Measurements from ENCODE around the gene PCDHGA1.
"Not testable (repeated sequence)": the region's sequence is repeated elsewhere in the genome, so short reads cannot be mapped to it uniquely, and the experiment has no call there.

Gene PCDHGA1

DNA sequence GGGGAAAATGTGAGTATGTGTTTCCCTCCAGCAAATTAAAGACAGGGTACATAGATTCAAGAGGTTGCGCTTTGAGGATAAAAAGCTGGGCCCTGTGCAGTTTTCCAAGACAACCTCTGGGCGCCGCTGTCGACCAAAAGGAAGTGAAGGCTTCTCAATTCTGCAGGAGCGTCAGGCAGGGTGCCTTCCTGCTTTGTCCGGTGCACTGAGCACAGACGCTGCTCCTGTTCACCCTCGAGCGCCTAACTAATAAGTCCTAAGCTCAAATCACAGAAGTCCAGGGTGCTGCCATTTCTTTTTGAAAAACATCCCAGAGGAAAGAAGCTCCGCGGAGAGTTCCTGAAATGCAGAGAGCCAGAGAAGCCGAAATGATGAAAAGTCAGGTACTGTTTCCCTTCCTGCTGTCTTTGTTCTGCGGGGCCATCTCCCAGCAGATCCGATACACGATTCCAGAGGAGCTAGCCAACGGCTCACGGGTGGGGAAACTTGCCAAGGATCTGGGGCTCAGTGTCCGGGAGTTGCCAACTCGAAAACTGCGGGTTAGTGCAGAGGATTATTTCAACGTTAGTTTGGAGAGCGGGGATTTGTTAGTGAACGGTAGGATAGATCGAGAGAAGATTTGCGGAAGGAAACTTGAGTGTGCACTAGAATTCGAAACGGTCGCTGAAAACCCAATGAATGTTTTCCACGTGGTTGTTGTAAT lies 19.8 kb downstream of the PCDHGA1 start, which contains the start of gene PCDHGB1:
PCDHGB1 (plus strand) TSS at position 183 of the 703 bp plus-strand sequence; CDS start at position 345, 162 bp downstream.
- DNase-seq: no peak

DNA sequence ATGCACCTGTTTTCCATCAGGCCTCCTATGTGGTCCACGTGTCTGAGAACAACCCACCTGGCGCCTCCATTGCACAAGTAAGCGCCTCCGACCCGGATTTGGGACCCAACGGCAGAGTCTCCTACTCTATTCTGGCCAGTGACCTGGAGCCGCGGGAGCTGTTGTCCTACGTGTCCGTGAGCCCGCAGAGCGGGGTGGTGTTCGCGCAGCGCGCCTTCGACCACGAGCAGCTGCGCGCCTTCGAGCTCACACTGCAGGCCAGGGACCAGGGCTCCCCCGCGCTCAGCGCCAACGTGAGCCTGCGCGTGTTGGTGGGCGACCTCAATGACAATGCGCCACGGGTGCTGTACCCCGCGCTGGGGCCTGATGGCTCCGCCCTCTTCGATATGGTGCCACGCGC lies 21.3 kb downstream of the PCDHGA1 start:
- DNase-seq: no peak

DNA sequence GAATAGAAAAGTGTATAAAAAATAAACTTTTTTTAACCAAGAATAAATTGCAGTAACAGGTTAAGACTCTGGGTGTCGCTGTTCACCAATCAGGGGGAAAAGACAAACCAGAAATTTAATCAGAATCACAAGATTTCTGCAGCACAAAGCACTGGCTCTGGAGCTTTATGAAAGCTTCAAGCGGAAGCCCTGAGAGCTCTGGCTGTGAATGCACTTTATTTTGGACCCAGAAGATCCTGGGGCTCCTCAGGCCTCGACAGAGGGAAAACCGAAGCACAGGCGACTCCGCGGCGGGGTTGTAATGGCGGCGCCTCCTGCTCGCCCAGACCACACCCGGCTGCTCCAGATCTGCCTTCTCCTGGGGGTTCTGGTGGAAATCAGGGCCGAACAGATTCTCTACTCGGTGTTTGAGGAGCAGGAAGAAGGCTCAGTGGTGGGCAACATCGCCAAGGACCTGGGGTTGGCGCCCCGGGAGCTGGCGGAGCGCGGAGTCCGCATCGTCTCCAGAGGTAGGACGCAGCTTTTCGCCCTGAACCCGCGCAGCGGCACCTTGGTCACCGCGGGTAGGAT lies 24.7 kb downstream of the PCDHGA1 start, which contains the start of gene PCDHGA4:
PCDHGA4 (plus strand) TSS at position 122 of the 570 bp plus-strand sequence; CDS start at position 209, 87 bp downstream.
- no peak for DNase-seq

DNA sequence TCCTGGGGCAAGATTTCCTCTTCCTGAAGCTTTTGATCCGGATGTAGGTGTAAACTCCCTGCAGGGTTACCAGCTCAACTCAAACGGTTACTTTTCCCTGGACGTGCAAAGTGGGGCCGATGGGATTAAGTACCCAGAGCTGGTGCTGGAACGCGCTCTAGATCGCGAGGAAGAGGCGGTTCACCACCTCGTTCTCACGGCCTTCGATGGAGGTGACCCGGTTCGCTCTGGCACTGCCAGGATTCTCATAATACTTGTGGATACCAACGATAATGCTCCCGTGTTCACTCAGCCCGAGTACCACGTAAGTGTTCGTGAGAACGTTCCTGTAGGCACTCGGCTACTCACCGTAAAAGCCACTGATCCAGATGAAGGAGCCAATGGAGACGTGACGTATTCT lies 25.3 kb downstream of the PCDHGA1 start:
- DNase-seq: no peak

DNA sequence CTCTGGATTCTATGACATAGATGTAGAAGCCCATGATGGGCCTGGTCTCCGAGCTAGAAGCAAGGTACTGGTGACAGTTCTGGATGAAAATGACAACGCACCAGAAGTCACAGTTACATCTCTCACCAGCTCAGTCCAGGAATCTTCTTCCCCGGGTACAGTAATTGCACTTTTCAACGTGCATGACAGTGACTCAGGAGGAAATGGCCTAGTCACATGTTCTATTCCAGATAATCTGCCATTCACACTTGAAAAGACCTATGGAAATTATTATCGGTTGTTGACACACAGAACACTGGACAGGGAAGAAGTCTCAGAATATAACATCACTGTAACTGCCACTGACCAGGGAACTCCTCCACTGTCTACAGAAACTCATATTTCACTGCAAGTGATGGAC lies 25.8 kb downstream of the PCDHGA1 start:
- no peak for DNase-seq

DNA sequence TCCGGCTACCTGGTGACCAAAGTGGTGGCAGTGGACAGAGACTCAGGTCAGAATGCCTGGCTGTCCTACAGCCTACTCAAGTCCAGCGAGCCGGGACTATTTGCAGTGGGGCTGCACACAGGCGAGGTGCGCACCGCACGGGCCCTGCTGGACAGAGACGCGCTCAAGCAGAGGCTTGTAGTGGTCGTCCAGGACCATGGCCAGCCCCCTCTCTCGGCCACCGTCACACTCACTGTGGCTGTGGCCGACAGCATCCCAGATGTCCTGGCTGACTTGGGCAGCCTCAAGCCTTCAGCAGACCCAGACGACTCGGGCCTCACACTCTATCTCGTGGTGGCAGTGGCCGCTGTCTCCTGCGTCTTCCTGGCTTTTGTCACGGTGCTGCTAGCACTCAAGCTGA lies 26.6 kb downstream of the PCDHGA1 start:
- DNase-seq: no peak

DNA sequence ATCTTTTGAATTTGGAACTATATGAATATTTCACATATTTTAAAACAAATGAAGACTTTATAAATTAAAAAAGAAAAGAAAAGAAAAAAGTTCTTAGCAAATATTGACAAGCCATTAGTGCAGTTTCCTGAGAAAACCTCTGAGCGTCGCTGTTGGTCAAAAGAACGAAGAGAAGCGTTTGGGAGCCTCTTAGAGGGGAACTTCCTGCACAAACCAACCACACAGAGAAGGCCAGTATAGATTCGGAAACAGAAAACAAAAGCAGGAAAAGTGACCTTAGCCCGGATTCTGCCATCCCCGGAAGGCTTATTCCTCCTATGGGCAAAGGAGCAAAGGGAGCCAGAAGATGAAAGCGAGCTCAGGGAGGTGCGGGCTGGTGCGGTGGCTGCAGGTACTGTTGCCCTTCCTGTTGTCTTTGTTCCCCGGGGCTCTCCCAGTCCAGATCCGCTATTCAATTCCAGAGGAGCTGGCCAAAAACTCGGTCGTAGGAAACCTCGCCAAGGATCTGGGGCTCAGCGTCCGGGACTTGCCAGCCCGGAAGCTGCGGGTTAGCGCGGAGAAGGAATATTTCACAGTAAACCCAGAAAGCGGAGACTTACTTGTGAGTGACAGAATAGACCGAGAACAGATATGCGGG lies 29.6 kb downstream of the PCDHGA1 start, which contains the start of gene PCDHGB2:
PCDHGB2 (plus strand) TSS at position 205 of the 637 bp plus-strand sequence; CDS start at position 347, 142 bp downstream.
- DNase-seq: no peak

DNA sequence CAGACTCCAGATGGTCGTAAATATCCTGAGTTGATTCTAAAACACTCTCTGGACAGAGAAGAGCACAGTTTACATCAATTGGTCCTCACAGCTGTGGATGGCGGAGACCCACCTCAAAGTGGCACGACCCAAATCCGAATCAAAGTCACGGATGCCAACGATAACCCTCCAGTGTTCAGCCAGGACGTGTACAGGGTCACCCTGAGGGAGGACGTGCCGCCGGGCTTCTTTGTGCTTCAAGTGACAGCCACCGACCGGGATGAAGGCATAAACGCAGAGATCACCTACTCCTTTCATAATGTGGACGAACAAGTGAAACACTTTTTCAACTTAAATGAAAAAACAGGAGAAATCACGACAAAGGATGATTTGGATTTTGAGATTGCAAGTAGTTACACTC lies 30.4 kb downstream of the PCDHGA1 start:
- DNase-seq: no peak

DNA sequence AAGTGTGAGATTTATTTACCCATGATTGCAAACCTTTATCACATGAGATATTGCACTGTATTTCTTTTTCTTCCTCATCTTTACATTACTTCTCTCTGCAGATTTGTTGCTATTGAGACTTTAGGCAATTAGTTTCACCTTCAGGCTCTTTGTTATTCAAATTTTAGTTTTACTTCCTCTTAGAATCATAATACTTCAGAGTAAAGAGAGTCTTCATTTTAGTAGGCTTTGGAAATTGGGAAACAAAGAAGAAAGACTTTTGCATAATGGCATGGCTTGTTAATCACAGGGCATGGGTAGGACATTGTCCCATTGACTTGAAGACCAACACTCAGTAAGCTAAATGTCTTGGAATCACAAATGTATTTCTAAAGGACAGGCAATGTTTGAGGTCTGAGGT lies 32.4 kb downstream of the PCDHGA1 start:
- no peak for DNase-seq

DNA sequence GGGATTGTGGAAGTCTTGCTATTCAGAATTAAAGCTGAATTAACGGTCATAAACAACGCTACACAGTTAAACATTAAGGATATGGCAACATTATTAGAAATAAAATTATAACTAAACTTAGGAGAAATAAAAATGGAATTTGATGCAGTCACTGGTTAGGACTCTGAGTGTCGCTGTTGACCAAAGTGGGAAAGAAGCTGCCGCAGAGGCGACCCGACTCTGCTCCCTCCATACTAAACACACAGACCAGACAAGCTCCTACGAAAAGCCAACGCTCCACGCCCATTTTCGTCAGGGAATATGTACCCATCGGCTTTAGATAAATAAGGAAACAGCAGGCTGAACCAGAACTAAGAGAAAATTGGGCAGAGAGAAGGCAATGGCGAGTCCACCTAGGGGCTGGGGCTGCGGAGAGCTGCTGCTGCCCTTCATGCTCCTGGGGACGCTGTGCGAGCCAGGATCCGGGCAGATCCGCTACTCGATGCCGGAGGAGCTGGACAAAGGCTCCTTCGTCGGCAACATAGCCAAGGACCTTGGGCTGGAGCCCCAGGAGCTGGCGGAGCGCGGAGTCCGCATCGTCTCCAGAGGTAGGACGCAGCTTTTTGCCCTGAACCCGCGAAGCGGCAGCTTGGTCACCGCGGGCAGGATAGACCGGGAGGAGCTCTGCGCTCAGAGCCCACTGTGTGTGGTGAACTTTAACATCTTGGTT lies 33.8 kb downstream of the PCDHGA1 start, which contains the start of gene PCDHGA5:
PCDHGA5 (plus strand) TSS at position 211 of the 709 bp plus-strand sequence; CDS start at position 380, 169 bp downstream.
- DNase-seq: no peak

DNA sequence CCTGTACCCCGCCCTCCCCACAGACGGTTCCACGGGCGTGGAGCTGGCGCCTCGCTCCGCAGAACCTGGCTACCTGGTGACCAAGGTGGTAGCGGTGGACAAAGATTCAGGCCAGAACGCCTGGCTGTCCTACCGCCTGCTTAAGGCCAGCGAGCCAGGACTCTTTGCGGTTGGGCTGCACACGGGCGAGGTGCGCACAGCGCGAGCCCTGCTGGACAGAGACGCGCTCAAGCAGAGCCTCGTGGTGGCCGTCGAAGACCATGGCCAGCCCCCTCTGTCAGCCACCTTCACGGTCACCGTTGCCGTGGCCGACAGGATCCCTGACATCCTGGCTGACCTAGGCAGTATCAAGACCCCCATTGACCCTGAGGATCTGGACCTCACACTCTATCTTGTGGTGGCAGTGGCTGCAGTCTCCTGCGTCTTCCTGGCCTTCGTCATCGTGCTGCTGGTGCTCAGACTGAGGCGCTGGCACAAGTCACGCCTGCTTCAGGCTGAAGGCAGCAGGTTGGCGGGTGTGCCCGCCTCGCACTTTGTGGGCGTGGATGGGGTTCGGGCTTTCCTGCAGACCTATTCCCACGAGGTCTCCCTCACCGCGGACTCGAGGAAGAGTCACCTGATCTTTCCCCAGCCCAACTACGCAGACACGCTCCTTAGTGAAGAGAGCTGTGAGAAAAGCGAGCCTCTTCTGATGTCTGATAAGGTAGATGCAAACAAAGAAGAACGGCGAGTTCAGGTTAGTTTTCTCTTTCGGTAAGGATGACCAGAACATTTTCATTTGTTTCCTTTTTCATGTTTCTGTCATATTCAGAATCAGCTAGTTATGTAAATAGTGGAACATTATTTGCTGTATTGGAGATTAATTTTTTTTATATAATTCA lies 35.9 kb downstream of the PCDHGA1 start:
- DNase-seq: no peak

DNA sequence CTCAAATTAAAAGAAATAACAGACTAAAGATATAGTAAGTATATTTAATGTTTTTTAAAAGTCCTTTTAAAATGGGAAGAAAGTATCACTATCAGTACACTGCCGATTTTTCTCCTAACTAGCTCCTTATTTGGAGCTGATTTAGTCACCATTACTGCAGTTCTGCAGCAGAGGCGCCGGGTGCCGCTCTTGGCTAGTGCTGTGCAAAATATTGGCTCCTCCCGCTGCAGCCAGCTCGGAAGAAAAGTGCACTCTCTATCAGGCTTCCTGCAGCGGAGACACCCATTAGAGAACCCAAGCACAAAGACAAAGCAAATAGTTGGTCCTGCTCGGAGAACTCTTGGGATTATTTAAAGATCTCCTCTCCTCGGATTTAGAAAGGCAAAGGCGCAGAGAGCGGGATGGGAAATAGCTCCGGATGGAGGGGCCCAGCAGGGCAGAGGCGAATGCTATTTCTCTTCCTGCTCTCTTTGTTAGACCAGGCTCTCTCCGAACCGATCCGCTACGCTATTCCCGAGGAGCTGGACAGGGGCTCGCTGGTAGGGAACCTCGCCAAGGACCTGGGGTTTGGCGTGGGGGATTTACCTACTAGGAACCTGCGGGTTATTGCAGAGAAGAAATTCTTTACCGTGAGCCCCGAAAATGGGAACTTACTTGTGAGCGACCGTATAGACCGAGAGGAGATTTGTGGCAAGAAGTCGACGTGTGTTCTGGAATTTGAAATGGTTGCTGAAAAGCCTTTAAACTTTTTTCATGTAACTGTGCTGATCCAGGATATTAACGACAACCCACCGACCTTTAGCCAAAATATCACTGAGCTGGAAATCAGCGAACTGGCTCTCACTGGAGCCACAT lies 39.9 kb downstream of the PCDHGA1 start, which contains the start of gene PCDHGB3:
PCDHGB3 (plus strand) TSS at position 249 of the 855 bp plus-strand sequence; CDS start at position 402, 153 bp downstream.
- DNase-seq: no peak

DNA sequence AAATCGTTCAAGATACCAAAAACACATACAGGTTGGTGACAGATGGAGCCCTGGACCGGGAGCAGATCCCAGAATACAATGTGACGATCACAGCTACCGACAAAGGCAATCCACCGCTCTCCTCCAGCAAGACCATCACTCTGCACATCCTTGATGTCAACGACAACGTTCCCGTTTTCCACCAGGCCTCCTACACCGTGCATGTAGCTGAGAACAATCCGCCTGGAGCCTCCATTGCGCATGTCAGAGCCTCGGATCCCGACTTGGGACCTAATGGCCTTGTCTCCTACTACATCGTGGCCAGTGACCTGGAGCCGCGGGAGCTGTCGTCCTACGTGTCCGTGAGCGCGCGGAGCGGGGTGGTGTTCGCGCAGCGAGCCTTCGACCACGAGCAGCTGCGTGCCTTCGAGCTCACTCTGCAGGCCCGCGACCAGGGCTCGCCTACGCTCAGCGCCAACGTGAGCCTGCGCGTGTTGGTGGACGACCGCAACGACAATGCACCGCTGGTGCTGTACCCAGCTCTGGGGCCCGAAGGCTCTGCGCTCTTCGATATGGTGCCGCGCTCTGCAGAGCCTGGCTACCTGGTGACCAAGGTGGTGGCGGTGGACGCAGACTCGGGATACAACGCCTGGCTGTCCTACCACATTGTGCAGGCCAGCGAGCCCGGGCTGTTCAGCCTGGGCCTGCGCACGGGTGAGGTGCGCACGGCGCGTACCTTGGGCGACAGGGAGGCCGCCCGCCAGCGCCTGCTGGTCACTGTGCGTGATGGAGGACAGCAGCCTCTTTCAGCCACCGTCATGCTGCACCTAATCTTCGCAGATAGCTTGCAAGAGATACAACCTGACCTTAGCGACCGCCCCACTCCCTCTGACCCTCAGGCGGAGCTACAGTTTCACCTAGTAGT lies 41.5 kb downstream of the PCDHGA1 start:
- DNase-seq: no peak

DNA sequence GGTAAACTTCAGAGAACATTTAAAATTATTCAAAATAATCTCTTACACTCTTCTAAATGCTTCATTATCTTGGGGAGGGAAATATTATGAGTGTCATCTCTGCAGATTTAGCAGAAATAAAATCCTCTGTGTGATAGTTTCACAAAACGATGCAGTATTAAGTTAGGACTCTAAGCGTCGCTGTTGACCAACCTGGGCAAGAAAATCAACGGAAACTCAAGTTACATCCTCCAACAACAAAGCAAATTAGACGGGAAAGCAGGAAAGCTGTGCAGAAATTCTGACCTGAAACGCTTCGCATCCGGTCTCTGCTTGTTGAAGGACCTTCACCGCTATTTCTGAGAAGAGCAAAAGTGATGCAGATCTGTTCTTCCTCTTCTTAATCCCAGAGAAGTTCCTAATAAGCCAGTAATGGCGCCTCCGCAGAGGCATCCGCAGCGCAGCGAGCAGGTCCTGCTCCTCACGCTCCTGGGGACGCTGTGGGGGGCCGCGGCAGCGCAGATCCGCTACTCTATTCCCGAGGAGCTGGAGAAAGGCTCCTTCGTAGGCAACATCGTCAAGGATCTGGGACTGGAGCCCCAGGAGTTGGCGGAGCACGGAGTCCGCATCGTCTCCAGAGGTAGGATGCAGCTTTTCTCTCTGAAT lies 43.5 kb downstream of the PCDHGA1 start, which contains the start of gene PCDHGA6:
PCDHGA6 (plus strand) TSS at position 219 of the 645 bp plus-strand sequence; CDS start at position 412, 193 bp downstream.
- no peak for DNase-seq

DNA sequence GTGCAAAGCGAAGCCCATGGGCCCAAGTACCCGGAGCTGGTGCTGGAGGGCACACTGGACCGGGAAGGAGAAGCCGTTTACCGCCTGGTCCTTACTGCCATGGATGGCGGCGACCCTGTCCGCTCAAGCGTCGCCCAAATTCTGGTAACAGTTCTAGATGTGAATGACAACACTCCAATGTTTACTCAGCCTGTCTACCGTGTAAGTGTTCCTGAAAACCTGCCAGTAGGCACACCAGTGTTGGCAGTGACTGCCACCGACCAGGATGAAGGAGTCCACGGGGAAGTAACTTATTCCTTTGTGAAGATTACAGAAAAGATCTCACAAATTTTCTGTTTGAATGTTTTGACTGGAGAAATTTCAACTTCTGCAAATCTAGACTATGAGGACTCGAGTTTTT lies 44.3 kb downstream of the PCDHGA1 start:
- no peak for DNase-seq

DNA sequence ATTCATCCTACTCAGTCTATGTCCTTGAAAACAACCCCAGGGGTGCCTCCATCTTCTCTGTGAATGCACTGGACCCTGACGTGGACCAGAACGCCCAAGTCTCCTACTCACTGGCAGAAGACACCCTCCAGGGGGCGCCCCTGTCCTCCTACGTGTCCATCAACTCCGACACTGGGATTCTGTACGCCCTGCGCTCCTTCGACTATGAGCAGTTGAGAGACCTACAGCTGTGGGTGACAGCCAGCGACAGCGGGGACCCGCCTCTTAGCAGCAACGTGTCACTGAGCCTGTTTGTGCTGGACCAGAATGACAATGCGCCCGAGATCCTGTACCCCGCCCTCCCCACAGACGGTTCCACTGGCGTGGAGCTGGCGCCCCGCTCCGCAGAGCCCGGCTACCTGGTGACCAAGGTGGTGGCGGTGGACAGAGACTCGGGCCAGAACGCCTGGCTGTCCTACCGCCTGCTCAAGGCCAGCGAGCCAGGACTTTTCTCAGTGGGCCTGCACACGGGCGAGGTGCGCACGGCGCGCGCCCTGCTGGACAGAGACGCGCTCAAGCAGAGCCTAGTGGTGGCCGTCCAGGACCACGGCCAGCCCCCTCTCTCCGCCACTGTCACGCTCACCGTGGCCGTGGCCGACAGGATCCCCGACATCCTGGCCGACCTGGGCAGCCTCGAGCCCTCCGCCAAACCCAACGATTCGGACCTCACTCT lies 45.3 kb downstream of the PCDHGA1 start:
- DNase-seq: not testable (repeated sequence)

DNA sequence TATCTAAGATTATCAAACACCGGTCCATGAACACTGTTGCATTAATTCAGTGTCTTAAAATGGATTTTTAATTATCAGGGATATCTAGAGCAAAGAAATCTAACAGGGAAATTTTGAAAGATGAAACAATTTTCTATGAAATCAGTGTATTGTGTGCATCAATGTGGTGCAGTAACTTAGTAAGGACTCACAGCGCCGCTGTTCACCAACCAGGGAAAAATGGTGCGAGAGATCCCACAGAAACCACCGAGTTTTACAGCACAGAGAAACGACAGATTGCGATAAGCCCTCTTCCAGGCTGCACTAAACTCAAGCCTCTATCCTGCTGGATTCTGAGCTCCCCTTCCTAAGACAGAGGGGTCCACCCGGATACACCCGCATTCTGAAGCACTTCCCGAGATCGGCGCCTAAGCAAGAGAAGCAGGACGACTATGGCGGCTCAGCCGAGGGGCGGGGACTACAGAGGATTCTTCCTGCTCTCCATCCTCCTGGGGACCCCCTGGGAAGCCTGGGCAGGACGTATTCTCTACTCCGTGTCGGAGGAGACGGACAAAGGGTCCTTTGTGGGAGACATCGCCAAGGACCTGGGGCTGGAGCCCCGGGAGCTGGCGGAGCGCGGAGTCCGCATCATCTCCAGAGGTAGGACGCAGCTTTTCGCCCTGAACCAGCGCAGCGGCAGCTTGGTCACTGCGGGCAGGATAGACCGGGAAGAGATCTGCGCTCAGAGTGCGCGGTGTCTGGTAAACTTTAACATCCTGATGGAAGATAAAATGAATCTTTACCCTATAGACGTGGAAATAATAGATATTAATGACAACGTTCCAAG lies 52.4 kb downstream of the PCDHGA1 start, which contains the start of gene PCDHGA7:
PCDHGA7 (plus strand) TSS at position 274 of the 826 bp plus-strand sequence; CDS start at position 432, 158 bp downstream.
- DNase-seq: no peak

Data from hippocampal formation (tissue), 2 donors.